Osteoblast (primary cell): ENCODE data around the gene COMMD1. TPM values are rescaled to one million over a fixed set of nuclear protein-coding genes. Genes with fewer than 3 reads are reported as not detected.

Source experiments
- DNase-seq: peaks from one replicate; pipeline ENCODE4 v3.0.0; 2011; ENCODE audit warnings: low spot score, mixed read lengths; ENCODE audit not compliant: insufficient read length; ENCODE audit errors: missing footprints
- H2AFZ ChIP-seq: 2 replicates; pipeline ENCODE4 v1.6.0; 2011; ENCODE audit warnings: mild to moderate bottlenecking, low read length
- H3K27ac ChIP-seq: 2 replicates; pipeline ENCODE4 v1.5.1; 2011; ENCODE audit warnings: mild to moderate bottlenecking, low read depth, low read length, moderate library complexity
- H3K27me3 ChIP-seq: 2 replicates; pipeline ENCODE4 v1.6.0; 2012; ENCODE audit warnings: mild to moderate bottlenecking, control low read depth, inconsistent platforms, low read length, moderate library complexity; ENCODE audit not compliant: insufficient read depth
- H3K36me3 ChIP-seq: 2 replicates; pipeline ENCODE4 v1.5.1; 2011; ENCODE audit warnings: mild to moderate bottlenecking, low read length, control low read depth, moderate library complexity; ENCODE audit not compliant: insufficient read depth
- H3K4me1 ChIP-seq: 2 replicates; pipeline ENCODE4 v1.5.1; 2011; ENCODE audit warnings: mild to moderate bottlenecking, low read length, control low read depth, moderate library complexity; ENCODE audit not compliant: insufficient read depth
- H3K4me2 ChIP-seq: 2 replicates; pipeline ENCODE4 v1.6.0; 2011; ENCODE audit warnings: mild to moderate bottlenecking, low read length; ENCODE audit not compliant: insufficient read depth
- H3K4me3 ChIP-seq: fragments of 200-600 bp; sonication (generic); 3 replicates; pipeline ENCODE4 v1.5.1; 2012; ENCODE audit warnings: mild to moderate bottlenecking, low read length, inconsistent platforms; ENCODE audit not compliant: insufficient read depth
- H3K79me2 ChIP-seq: 2 replicates; pipeline ENCODE4 v1.6.0; 2012; ENCODE audit warnings: mild to moderate bottlenecking, low read length, control low read depth, inconsistent platforms; ENCODE audit not compliant: insufficient read depth
- H3K9me3 ChIP-seq: 2 replicates; pipeline ENCODE4 v1.5.1; 2011; ENCODE audit warnings: low read depth, low read length, control low read depth
- H4K20me1 ChIP-seq: 2 replicates; pipeline ENCODE4 v1.6.0; 2012; ENCODE audit warnings: mild to moderate bottlenecking, low read length, control low read depth; ENCODE audit not compliant: insufficient read depth
- total RNA-seq: library from RNA; depleted of rRNA; stranded (reverse); fragments of >200 nt; gene quantifications from 2 replicates; pipeline ENCODE4 v1.2.3, GENCODE V29; 2012
- TF ChIP-seq, protein P1 (sequence below): IDR thresholded peaks from 2 replicates; pipeline ENCODE4 v1.5.1; 2011; ENCODE audit warnings: mild to moderate bottlenecking, low read depth, low read length, moderate library complexity; ENCODE audit errors: extremely low read depth

COMMD1 gene
- total RNA-seq, 1 donor = 51.8 TPM

GRCh38 chr2:62149708-62150107 lies 244.2 kb downstream of the COMMD1 start:
- Histone ChIP-seq H3K36me3 (no peaks in the 10 kb centered on the region), H4K20me1 (no peaks in the 10 kb centered on the region), H3K4me1 (peaks cover 18% of the 10 kb centered on the region), H3K4me3 (no peak overlapping the region), H3K9me3 (no peaks in the 10 kb centered on the region), H2AFZ (no peak overlapping the region), H3K27ac (peak overlapping the region; percentile 31), H3K27me3 (no peaks in the 10 kb centered on the region), H3K79me2 (no peaks in the 10 kb centered on the region), H3K4me2 (peak overlapping the region; percentile 23)
- TF ChIP-seq, protein P1, sequence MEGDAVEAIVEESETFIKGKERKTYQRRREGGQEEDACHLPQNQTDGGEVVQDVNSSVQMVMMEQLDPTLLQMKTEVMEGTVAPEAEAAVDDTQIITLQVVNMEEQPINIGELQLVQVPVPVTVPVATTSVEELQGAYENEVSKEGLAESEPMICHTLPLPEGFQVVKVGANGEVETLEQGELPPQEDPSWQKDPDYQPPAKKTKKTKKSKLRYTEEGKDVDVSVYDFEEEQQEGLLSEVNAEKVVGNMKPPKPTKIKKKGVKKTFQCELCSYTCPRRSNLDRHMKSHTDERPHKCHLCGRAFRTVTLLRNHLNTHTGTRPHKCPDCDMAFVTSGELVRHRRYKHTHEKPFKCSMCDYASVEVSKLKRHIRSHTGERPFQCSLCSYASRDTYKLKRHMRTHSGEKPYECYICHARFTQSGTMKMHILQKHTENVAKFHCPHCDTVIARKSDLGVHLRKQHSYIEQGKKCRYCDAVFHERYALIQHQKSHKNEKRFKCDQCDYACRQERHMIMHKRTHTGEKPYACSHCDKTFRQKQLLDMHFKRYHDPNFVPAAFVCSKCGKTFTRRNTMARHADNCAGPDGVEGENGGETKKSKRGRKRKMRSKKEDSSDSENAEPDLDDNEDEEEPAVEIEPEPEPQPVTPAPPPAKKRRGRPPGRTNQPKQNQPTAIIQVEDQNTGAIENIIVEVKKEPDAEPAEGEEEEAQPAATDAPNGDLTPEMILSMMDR = no peak
- peak; percentile 94 for DNase-seq

GRCh38 chr2:62150597-62151305 lies 245.3 kb downstream of the COMMD1 start:
- no peak overlapping the region for H3K4me2 ChIP-seq
- H3K79me2 ChIP-seq = no peaks in the 10 kb centered on the region
- no peaks in the 10 kb centered on the region for H3K36me3 ChIP-seq
- no peaks in the 10 kb centered on the region for H4K20me1 ChIP-seq
- TF ChIP-seq, protein P1 = no peak
- no peak for DNase-seq
- H3K4me1 ChIP-seq = peaks cover 18% of the 10 kb centered on the region
- no peaks in the 10 kb centered on the region for H3K27me3 ChIP-seq
- H3K9me3 ChIP-seq = no peaks in the 10 kb centered on the region
- H3K27ac ChIP-seq = peak overlapping the region; percentile 14
- H2AFZ ChIP-seq = peak overlapping the region; percentile 4
- no peak overlapping the region for H3K4me3 ChIP-seq

GRCh38 chr2:62151306-62151638 lies 245.8 kb downstream of the COMMD1 start:
- DNase-seq = no peak
- Histone ChIP-seq H3K36me3 (no peaks in the 10 kb centered on the region), H3K79me2 (no peaks in the 10 kb centered on the region), H3K27ac (no peak overlapping the region), H4K20me1 (no peaks in the 10 kb centered on the region), H3K27me3 (no peaks in the 10 kb centered on the region), H3K4me1 (peaks cover 18% of the 10 kb centered on the region), H2AFZ (no peak overlapping the region), H3K4me3 (no peak overlapping the region), H3K9me3 (no peaks in the 10 kb centered on the region), H3K4me2 (no peak overlapping the region)
- TF ChIP-seq, protein P1 = no peak

DNA sequence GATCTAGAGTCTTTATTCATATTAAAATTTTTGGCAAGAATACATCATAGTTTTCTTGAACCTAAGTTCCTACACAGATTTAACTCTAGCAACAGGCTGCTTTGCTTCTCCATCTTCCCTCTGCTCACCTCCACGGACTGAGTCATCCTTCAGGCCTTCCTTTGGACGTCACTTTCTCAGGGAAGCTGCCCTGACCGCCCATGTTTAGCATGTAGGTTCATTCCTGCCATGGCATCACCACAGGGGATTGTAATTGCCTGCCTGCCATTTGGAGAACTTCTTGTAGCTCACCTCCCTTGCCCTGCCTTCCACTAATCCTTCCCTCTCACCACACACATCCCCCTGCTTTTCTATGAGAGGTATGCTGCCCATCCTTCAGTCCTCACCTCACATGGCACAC lies 246.5 kb downstream of the COMMD1 start:
- Histone ChIP-seq H3K79me2 (no peaks in the 10 kb centered on the region), H4K20me1 (no peaks in the 10 kb centered on the region), H3K4me1 (peaks cover 18% of the 10 kb centered on the region), H3K27me3 (no peaks in the 10 kb centered on the region), H3K4me2 (no peak overlapping the region), H2AFZ (no peak overlapping the region), H3K4me3 (no peak overlapping the region), H3K9me3 (no peaks in the 10 kb centered on the region), H3K36me3 (no peaks in the 10 kb centered on the region), H3K27ac (no peak overlapping the region)
- DNase-seq = no peak
- TF ChIP-seq, protein P1 = no peak
